Measurements from ENCODE around the gene EPB42. TPM values are rescaled to one million over a fixed set of nuclear protein-coding genes. Genes with fewer than 3 reads are reported as not detected.
A peak's percentile ranks its signal among the peaks of the same experiment; 100 is the strongest.

Gene EPB42
- total RNA-seq, 5 donors from 2014 or later (not counting 1 experiment from before 2014, with no cell fraction given) = not detected

- H3K27ac Mint-ChIP-seq = no peak overlapping the region
Observed at GRCh38 chr15:43210807-43211206, 10.0 kb downstream of the EPB42 start.

GRCh38 chr15:43210172-43210745 lies 10.6 kb downstream of the EPB42 start:
- no peaks in the 10 kb centered on the region for H3K4me1 ChIP-seq (ENCODE audit: control insufficient read depth in 1 of 2, extremely low read depth in 1 of 2, insufficient read depth in 2 of 2, low read length in 2 of 2)
- 85% methylated on average over 12 of the region's 15 CpGs for WGBS (ENCODE audit: insufficient coverage)
- Mint-ChIP-seq H3K9me3 (no peaks in the 10 kb centered on the region), H3K36me3 (no peaks in the 10 kb centered on the region), H3K4me1 (no peaks in the 10 kb centered on the region), H3K27me3 (peaks cover 9 to 23% of the 10 kb centered on the region in 2 donors), H3K27ac (no peak overlapping the region), H3K4me3 (no peak overlapping the region)
- ChIA-PET CTCF (no interaction called here), POLR2A (no interaction called here)
- no peaks in the 10 kb centered on the region for H3K9me3 ChIP-seq
- peaks cover 0 to 43% of the 10 kb centered on the region in 2 experiments for H3K27me3 ChIP-seq (replicated peaks in 1 of 2; ENCODE audit: control insufficient read depth in 2 of 2, extremely low read depth in 1 of 2, insufficient read depth in 2 of 2, low read length in 1 of 2)
- DNase-seq (no peak), ATAC-seq (replicated peaks in 1 of 4) (no peak)
- no peaks in the 10 kb centered on the region for H3K36me3 ChIP-seq (ENCODE audit: control insufficient read depth in 2 of 2, extremely low read depth in 1 of 2, insufficient read depth in 1 of 2, low read length in 1 of 2)
- no peak overlapping the region for H3K27ac ChIP-seq (ENCODE audit: low read length)
- no peak overlapping the region for H3K4me3 ChIP-seq (ENCODE audit: control insufficient read depth in 1 of 2, extremely low read depth in 1 of 2, low read length in 1 of 2)

More at GRCh38 chr15:43210807-43211206, 10.0 kb downstream of the EPB42 start:
- no peaks in the 10 kb centered on the region for H3K4me1 ChIP-seq (ENCODE audit: control insufficient read depth in 1 of 2, extremely low read depth in 1 of 2, insufficient read depth in 2 of 2, low read length in 2 of 2)
- Mint-ChIP-seq H3K9me3 (no peaks in the 10 kb centered on the region), H3K4me3 (no peak overlapping the region), H3K27me3 (peaks cover 9 to 23% of the 10 kb centered on the region in 2 donors), H3K4me1 (no peaks in the 10 kb centered on the region), H3K36me3 (no peaks in the 10 kb centered on the region)
- 78% methylated on average over 9 of the region's 9 CpGs for WGBS (ENCODE audit: insufficient coverage)
- ChIA-PET POLR2A (no interaction called here), CTCF (no interaction called here)
- H3K36me3 ChIP-seq (ENCODE audit: control insufficient read depth in 2 of 2, extremely low read depth in 1 of 2, insufficient read depth in 1 of 2, low read length in 1 of 2) = no peaks in the 10 kb centered on the region
- ATAC-seq (replicated peaks in 1 of 4) (no peak), DNase-seq (no peak)
- no peak overlapping the region for H3K27ac ChIP-seq (ENCODE audit: low read length)
- no peaks in the 10 kb centered on the region for H3K9me3 ChIP-seq
- peaks cover 0 to 43% of the 10 kb centered on the region in 2 experiments for H3K27me3 ChIP-seq (replicated peaks in 1 of 2; ENCODE audit: control insufficient read depth in 2 of 2, extremely low read depth in 1 of 2, insufficient read depth in 2 of 2, low read length in 1 of 2)
- no peak overlapping the region for H3K4me3 ChIP-seq (ENCODE audit: control insufficient read depth in 1 of 2, extremely low read depth in 1 of 2, low read length in 1 of 2)

- ATAC-seq (replicated peaks in 1 of 4) (peak in 1 of 4 experiments; percentile 27), DNase-seq (no peak)
- ChIA-PET CTCF (no interaction called here), POLR2A (no interaction called here)
- Mint-ChIP-seq H3K4me1 (peaks cover 0 to 10% (median 3%) of the 10 kb centered on the region in 3 donors), H3K4me3 (no peak overlapping the region), H3K9me3 (no peaks in the 10 kb centered on the region), H3K27ac (no peak overlapping the region), H3K27me3 (peaks cover 9 to 22% of the 10 kb centered on the region in 2 donors), H3K36me3 (no peaks in the 10 kb centered on the region)
- Histone ChIP-seq H3K36me3 (ENCODE audit: control insufficient read depth in 2 of 2, extremely low read depth in 1 of 2, insufficient read depth in 1 of 2, low read length in 1 of 2) (no peaks in the 10 kb centered on the region), H3K4me1 (ENCODE audit: control insufficient read depth in 1 of 2, extremely low read depth in 1 of 2, insufficient read depth in 2 of 2, low read length in 2 of 2) (peaks cover 0 to under 1% of the 10 kb centered on the region in 2 experiments), H3K9me3 (no peaks in the 10 kb centered on the region), H3K27me3 (replicated peaks in 1 of 2; ENCODE audit: control insufficient read depth in 2 of 2, extremely low read depth in 1 of 2, insufficient read depth in 2 of 2, low read length in 1 of 2) (peaks cover 0 to 43% of the 10 kb centered on the region in 2 experiments), H3K4me3 (ENCODE audit: control insufficient read depth in 1 of 2, extremely low read depth in 1 of 2, low read length in 1 of 2) (no peak overlapping the region), H3K27ac (ENCODE audit: low read length) (no peak overlapping the region)
- 80% methylated on average over 13 of the region's 13 CpGs for WGBS (ENCODE audit: insufficient coverage)
Observed at GRCh38 chr15:43209059-43209824, 11.6 kb downstream of the EPB42 start.

GRCh38 chr15:43208052-43209002 lies 12.5 kb downstream of the EPB42 start:
- 77% methylated on average over 19 of the region's 23 CpGs for WGBS (ENCODE audit: insufficient coverage)
- ChIA-PET POLR2A (no interaction called here), CTCF (no interaction called here)
- H3K27ac Mint-ChIP-seq = no peak overlapping the region
- Histone ChIP-seq H3K36me3 (ENCODE audit: control insufficient read depth in 2 of 2, extremely low read depth in 1 of 2, insufficient read depth in 1 of 2, low read length in 1 of 2) (no peaks in the 10 kb centered on the region), H3K4me3 (ENCODE audit: control insufficient read depth in 1 of 2, extremely low read depth in 1 of 2, low read length in 1 of 2) (no peak overlapping the region), H3K27me3 (replicated peaks in 1 of 2; ENCODE audit: control insufficient read depth in 2 of 2, extremely low read depth in 1 of 2, insufficient read depth in 2 of 2, low read length in 1 of 2) (peaks cover 0 to 41% of the 10 kb centered on the region in 2 experiments), H3K9me3 (no peaks in the 10 kb centered on the region), H3K4me1 (ENCODE audit: control insufficient read depth in 1 of 2, extremely low read depth in 1 of 2, insufficient read depth in 2 of 2, low read length in 2 of 2) (peaks cover 0 to 2% of the 10 kb centered on the region in 2 experiments), H3K27ac (ENCODE audit: low read length) (no peak overlapping the region)
- H3K4me1 Mint-ChIP-seq = peaks cover 0 to 13% (median 4%) of the 10 kb centered on the region in 3 donors
- no peaks in the 10 kb centered on the region for H3K9me3 Mint-ChIP-seq
- ATAC-seq (replicated peaks in 1 of 4) (no peak), DNase-seq (no peak)
- H3K36me3 Mint-ChIP-seq = no peaks in the 10 kb centered on the region
- peaks cover 9 to 21% of the 10 kb centered on the region in 2 donors for H3K27me3 Mint-ChIP-seq
- H3K4me3 Mint-ChIP-seq = no peak overlapping the region

GRCh38 chr15:43207024-43207423 lies 13.8 kb downstream of the EPB42 start:
- DNase-seq (no peak), ATAC-seq (replicated peaks in 1 of 4) (no peak)
- Histone ChIP-seq H3K27ac (ENCODE audit: low read length) (no peak overlapping the region), H3K4me3 (ENCODE audit: control insufficient read depth in 1 of 2, extremely low read depth in 1 of 2, low read length in 1 of 2) (no peak overlapping the region), H3K36me3 (ENCODE audit: control insufficient read depth in 2 of 2, extremely low read depth in 1 of 2, insufficient read depth in 1 of 2, low read length in 1 of 2) (no peaks in the 10 kb centered on the region), H3K27me3 (replicated peaks in 1 of 2; ENCODE audit: control insufficient read depth in 2 of 2, extremely low read depth in 1 of 2, insufficient read depth in 2 of 2, low read length in 1 of 2) (peaks cover 0 to 40% of the 10 kb centered on the region in 2 experiments), H3K9me3 (no peaks in the 10 kb centered on the region), H3K4me1 (ENCODE audit: control insufficient read depth in 1 of 2, extremely low read depth in 1 of 2, insufficient read depth in 2 of 2, low read length in 2 of 2) (peaks cover 0 to 2% of the 10 kb centered on the region in 2 experiments)
- Mint-ChIP-seq H3K27ac (no peak overlapping the region), H3K4me3 (no peak overlapping the region), H3K36me3 (no peaks in the 10 kb centered on the region), H3K4me1 (peaks cover 0 to 13% (median 4%) of the 10 kb centered on the region in 3 donors), H3K27me3 (peaks cover 9 to 21% of the 10 kb centered on the region in 2 donors), H3K9me3 (no peaks in the 10 kb centered on the region)
- ChIA-PET CTCF (no interaction called here), POLR2A (no interaction called here)
- 93% methylated on average over 3 of the region's 9 CpGs for WGBS (ENCODE audit: insufficient coverage)

GRCh38 chr15:43206054-43206453 lies 14.8 kb downstream of the EPB42 start:
- Mint-ChIP-seq H3K36me3 (no peaks in the 10 kb centered on the region), H3K27ac (no peak overlapping the region), H3K9me3 (no peaks in the 10 kb centered on the region), H3K27me3 (peaks cover 9 to 21% of the 10 kb centered on the region in 2 donors), H3K4me1 (peaks cover 0 to 13% (median 4%) of the 10 kb centered on the region in 3 donors), H3K4me3 (no peak overlapping the region)
- POLR2A ChIA-PET = no interaction called here
- H3K27me3 ChIP-seq (replicated peaks in 1 of 2; ENCODE audit: control insufficient read depth in 2 of 2, extremely low read depth in 1 of 2, insufficient read depth in 2 of 2, low read length in 1 of 2) = peaks cover 0 to 35% of the 10 kb centered on the region in 2 experiments
- no peaks in the 10 kb centered on the region for H3K9me3 ChIP-seq
- peaks cover 0 to 2% of the 10 kb centered on the region in 2 experiments for H3K4me1 ChIP-seq (ENCODE audit: control insufficient read depth in 1 of 2, extremely low read depth in 1 of 2, insufficient read depth in 2 of 2, low read length in 2 of 2)
- ATAC-seq (replicated peaks in 1 of 4) = no peak
- WGBS (ENCODE audit: insufficient coverage) = 81% methylated on average over 5 of the region's 5 CpGs
- no peak overlapping the region for H3K27ac ChIP-seq (ENCODE audit: low read length)
- no peaks in the 10 kb centered on the region for H3K36me3 ChIP-seq (ENCODE audit: control insufficient read depth in 2 of 2, extremely low read depth in 1 of 2, insufficient read depth in 1 of 2, low read length in 1 of 2)
- CTCF ChIA-PET = no interaction called here
- DNase-seq = no peak
- H3K4me3 ChIP-seq (ENCODE audit: control insufficient read depth in 1 of 2, extremely low read depth in 1 of 2, low read length in 1 of 2) = no peak overlapping the region

Measured in T-cell (primary cell).